ENCODE measurements around the gene BRAF.
"Not testable (repeated sequence)": the region's sequence is repeated elsewhere in the genome, so short reads cannot be mapped to it uniquely, and the experiment has no call there.

Gene BRAF

DNA sequence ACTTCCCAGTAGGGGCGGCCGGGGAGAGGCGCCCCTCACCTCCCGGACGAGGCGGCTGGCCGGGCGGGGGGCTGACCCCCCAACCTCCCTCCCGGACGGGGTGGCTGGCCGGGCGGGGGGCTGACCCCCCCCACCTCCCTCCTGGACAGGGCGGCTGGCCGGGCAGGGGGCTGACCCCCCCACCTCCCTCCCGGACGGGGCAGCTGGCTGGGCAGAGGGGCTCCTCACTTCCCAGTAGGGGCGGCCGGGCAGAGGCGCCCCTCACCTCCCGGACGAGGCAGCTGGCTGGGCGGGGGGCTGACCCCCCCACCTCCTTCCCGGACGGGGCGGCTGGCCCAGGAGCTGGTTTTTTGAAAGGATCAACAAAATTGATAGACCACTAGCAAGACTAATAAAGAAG is 161.6 kb downstream of the BRAF start:
- not testable (repeated sequence) for DNase-seq

DNA sequence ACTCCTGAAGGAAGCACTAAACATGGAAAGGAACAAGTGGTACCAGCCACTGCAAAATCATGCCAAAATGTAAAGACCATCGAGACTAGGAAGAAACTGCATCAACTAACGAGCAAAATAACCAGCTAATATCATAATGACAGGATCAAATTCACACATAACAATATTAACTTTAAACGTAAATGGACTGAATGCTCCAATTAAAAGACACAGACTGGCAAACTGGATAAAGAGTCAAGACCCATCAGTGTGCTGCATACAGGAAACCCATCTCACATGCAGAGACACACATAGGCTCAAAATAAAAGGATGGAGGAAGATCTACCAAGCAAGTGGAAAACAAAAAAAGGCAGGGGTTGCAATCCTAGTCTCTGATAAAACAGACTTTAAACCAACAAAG is 163.4 kb downstream of the BRAF start:
- DNase-seq = not testable (repeated sequence)

DNA sequence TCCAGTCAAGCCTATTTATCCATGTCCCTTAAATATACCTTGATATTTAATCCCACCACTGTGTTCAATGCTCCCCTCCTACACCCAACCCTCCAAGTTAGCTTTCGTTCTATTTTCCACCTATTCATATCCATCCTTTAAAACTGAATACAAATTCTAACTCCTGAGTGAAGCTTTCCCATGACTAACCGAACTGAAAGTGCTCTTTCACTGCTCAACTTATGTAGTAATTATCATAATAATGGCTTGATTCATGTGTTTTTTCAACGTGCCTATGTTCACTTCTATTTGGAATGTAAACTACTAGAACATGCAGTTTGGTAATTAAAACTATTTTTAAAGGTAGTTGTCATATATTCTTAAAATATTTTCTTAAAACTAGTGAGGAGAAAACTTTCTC is 170.2 kb downstream of the BRAF start:
- no peak for DNase-seq

DNA sequence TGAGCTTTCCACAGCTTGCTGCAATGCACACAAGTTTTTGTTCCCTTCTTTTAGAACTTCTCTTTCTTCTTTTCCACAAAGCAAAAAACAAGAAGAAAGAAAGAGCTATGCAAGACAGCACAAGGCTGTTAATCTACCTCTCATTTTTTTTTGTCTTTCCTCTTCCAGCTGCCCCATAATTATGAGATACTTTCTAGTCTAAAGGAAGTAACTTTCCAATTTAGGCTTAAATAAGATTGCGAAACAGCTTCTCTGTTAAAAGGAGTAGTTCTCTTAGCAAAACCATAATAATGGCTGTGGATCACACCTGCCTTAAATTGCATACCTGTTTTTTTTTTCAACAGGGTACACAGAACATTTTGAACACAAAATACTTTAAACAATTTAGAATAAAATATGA is 172.2 kb downstream of the BRAF start:
- DNase-seq = no peak

DNA sequence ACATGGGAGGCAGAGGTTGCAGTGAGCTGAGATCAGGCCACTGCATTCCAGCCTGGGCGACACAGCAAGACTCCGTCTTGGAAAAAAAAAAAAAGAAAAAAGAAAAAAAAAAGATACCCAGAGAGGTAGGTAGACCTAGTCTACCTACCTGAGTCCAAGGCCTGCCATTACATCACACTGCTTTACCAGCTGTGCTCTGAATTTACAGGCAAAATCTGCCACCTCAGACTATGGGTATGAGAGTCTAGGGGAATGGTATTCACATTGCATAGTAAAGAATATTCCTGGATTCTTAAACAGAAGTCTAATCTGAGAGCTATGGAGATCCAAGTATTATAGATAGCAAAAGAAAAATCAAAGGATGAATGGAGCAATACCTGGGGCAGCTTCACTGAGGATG is 178.0 kb downstream of the BRAF start:
- no peak for DNase-seq

DNA sequence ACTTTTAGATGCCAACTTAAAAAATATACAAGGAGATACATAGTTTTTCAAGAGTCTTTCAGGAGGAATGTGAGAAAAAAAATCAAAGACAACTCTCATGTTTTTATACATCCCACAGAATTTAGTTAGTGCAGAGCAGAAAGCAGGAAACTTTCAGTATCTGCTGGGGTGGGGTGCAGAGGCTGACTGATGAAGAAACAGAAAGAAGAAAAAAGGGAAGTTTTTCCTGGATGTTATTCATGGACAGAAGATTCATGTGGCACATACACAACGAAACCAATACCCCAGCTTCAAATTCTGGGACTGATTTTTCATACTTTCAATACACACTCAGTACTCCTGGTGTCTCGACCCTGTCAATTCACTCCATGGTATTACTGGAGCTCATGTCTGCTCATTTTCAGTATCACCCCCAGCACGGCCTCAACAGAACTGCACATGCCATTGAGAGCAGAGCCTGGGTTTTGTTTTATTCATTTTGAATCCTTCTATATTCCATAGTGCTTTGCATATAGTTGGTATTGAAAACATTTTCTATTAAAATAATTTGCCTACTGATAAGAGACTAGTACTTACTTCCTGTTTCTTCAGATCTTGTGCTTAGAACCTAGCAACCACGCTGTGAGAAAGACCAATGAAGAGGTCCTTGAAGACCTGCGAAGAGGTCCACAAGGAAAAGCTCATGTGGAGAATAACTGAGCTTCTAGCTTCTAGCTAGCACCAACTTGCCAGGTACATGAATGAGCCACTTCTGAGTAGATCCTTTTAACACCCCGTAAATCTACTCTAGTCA is 179.3 kb downstream of the BRAF start:
- no peak for DNase-seq

DNA sequence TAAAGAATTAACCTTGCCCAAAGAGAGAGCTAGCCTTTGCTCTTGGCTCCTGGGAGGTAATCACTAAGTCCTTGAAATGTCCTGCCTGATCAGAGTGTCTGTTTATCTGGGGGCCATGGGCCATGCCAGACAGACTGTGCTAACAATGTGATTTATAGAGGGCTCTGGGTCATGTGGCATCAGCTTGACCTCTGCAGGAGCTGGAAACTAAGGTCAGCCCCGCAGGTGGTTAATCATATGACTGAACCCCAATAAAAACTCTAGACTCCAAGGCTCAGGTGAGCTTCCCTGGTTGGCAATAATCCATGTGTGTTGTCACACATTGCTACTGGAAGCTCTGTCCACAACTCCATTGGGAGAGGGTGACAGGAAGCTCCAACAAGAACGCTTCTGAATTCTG is 180.7 kb downstream of the BRAF start:
- DNase-seq = no peak

DNA sequence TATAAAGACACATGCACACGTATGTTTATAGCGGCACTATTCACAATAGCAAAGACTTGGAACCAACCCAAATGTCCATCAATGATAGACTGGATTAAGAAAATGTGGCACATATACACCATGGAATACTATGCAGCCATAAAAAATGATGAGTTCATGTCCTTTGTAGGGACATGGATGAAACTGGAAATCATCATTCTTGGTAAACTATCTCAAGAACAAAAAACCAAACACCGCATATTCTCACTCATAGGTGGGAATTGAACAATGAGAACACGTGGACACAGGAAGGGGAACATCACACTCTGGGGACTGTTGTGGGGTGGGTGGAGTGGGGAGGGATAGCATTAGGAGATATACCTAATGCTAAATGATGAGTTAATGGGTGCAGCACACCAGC is 181.5 kb downstream of the BRAF start:
- not testable (repeated sequence) for DNase-seq

DNA sequence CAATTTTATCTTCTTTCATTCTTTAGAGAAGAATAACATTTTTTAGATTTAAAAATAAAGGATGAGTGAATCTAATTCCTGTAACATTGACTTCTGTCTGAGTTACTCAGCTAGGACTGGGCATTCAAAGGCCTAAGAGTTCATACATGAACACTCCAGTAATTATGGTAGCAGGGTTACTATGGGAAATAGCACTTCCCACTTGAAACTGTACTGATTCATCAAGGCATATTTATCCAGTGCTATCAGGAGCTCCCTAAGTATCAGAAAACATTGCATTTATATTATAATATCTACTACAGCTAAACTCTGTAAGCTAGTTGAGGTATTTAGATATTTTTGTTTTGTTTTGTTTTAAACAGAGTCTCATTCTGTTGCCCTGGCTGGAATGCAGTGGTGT is 186.4 kb downstream of the BRAF start:
- DNase-seq = no peak

DNA sequence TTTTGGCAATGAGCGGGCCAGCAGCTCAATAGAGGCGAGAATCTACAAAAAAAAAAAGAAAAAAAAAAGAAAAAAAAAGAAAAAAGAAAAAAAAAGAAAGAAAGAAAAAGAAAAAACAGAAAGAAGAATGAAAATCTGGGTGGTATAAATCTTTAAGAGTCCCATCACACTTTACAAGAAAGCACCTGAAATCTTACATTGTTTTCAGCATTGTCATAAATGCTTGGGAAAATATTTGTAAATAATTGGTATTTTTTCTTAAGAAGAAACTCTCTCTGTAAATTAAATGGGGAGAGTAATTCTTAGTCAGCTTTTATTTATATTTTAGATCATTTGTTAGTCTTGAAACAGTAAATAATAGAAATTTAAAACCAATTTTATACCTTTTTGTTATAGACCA is 190.0 kb downstream of the BRAF start:
- no peak for DNase-seq

DNA sequence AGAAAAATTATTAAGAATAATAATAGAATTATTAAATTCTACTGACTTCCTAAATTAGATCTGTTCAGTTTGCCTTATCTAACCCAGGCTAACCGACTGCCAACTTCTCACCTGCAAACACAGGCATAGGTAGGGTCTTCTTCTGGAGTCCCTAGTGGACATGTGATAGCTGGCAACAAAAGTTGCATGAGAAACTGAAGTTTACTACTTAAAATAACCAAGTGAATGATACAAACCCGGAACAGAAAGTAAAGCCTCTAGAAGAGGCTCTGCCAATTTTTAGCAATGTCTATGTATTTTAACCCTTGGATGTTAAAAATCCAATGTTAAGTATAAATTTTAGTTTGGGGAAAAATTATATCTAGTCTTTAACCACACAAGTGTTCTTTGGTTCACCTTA is 190.6 kb downstream of the BRAF start:
- DNase-seq = no peak

DNA sequence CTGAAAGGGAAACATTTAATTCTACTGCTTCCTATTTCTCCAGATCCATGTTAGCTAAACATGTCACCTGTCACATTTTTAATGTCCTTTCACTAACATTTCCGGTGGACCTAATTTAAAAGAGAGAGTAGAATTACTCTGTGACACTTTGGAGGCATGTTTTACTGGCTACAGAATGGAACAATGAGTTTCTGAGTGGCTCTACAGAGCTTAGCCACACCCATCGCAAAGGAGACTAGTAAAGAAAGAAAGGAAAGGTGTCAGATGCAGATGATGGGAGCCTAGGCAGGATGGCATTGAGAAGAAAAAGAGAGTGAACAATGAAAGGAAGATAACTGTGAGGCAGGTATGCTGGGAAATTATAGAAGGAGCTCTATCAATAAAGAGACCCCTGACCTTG is 192.3 kb downstream of the BRAF start:
- no peak for DNase-seq

DNA sequence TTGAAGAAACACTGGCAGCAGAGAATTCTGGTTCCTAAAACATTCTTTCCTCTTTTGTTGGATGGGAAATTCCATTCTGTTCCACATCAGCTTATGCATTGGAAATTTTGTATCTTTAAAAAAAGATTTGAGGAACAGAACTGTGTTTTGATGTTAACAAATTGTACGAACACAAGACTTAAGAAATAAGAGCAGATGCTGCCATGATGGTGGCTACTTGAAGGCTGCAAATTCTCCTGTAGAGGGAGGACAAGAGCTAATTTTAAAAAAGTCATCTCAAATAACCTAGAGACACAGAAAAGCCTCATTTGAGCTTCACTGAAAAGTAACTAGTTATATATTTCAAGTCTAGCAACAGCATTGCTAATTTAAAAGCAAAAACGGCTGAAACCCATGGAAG is 198.4 kb downstream of the BRAF start:
- DNase-seq = no peak

DNA sequence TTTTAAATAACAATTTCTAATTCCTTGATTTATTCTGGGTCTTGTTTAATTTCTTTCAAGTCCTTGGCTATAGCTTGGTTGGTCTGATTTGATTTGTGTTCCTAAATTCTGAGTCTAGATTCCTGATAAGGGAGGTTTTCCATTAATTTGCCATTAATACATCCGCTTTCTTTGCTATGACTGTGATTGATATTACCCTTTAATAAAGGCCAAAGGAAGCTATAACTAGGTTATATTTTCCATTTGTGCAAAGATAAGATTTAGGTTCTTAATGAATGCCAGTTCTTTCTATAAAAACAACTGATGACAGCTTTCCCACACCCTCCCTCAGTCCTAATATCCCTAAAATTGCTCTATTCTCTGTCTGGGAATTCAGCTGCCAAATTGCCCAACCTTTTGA is 200.0 kb downstream of the BRAF start:
- no peak for DNase-seq

DNA sequence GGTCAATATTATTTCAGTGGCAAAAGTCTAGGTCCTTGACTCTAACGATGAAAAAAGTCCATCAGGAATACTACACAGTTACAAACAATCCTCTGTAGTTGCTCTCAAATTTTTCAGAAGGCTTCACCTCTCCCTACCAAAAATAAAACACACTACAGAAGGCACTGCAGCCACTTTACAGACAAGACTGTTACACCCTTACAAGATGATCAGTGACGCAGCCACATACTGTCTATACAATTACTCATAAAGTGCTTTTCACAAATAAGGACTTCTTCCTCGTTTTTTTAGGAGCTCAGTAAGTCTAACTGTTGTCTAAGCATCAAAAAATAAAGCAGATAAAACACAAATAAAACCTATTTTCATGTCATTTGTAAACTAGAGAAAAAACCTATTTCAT is 201.2 kb downstream of the BRAF start:
- no peak for DNase-seq

DNA sequence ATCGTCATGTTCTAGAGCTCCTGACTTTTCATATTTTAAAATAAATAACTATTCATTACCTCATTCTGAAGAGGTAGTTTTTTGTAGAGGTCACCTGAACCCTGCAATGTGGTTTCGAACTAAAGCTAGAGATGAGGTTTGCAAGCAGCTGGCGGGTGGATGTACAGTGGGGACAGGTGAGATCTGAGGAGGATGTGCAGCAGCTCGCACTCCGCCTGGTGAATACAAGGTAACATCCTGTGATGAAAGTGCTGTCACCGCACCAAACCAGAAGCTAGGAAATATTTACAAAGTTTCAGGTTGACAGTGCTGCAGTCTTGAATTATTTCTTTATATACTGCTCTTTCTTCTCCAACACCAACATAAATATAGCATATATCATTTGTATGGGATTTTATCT is 201.7 kb downstream of the BRAF start:
- no peak for DNase-seq

DNA sequence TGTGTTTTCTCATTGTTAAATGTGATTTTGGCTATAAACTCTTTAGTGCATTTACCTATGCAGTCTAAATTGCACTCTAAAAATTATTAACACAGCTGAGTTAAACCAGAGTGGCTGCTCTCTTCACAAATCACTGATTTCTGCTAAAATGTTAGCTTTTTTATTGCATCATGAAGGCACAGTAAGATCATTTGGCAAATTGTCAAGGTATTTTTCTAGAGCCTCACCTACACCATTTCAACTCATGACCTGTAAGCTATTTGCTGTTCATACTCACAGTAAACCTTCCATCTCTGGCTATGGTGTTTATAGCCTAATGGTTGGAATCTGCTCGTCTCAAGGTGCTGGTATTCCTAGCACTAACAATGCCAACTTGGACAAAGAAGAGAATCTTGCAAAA is 202.5 kb downstream of the BRAF start:
- no peak for DNase-seq

DNA sequence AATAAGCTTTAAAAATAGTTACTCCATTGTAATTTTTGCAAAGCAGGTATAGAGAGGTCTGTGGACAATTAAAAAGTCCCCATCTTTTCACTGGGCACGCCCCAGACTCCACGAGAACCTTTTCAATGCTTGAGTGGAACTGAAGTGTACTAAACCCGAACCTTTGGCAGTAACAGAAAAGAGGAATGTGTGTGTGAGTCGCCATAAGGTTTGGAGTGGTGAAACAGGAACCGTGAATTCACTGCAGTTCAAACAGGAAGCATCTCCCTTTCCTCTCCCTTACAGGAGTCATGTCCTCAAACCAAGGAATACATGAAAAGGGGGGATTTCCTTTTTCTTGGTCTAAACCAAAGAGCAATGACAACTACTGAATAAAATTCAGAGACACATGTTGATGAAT is 205.0 kb downstream of the BRAF start:
- DNase-seq = no peak

DNA sequence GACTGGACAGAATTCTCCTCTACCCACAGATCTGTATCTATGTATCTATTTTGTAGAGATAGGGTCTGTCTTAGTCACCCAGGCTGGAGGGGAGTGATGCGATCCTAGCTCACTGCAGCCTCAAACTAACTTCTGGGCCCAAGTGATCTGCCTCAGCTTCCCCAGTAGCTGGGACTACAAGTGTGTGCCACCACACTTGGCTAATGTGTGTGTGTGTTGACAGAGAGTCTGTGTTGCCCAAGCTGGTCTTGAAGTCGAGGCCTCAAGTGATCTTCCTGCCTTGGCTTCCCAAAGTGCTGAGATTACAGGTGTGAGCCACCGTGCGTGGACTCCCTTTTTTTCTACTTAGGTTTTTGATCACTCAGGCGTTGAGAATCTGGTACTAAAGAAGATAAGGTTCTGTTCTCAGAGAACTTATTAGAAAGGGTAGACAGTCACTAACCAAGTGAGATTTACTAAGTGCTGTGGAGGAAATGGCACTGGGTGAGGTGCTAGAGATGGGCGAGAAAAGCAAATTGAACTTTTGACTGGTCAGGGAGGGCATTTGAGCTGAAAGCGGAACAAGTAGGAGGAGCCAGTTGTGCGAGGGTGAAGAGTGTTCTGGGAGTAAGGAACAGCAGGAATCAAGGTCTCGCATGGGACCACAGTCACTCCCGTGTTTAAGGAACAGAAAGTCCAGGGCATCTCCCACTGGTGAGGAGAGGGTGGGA is 210.2 kb downstream of the BRAF start:
- no peak for DNase-seq

DNA sequence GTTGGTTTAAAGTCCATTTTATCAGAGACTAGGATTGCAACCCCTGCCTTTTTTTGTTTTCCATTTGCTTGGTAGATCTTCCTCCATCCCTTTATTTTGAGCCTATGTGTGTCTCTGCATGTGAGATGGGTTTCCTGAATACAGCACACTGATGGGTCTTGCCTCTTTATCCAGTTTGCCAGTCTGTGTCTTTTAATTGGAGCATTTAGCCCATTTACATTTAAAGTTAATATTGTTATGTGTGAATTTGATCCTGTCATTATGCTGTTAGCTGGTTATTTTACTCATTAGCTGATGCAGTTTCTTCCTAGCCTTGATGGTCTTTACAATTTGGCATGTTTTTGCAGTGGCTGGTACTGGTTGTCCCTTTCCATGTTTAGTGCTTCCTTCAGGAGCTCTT is 212.3 kb downstream of the BRAF start:
- DNase-seq = not testable (repeated sequence)

DNA sequence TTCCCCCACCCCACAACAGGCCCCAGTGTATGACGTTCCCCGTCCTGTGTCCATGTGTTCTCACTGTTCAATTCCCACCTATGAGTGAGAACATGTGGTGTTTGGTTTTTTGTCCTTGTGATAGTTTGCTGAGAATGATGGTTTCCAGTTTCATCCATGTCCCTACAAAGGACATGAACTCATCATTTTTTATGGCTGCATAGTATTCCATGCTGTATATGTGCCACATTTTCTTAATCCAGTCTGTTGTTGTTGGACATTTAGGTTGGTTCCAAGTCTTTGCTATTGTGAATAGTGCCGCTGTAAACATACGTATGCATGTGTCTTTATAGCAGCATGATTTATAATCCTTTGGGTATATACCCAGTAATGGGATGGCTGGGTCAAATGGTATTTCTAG is 216.0 kb downstream of the BRAF start:
- not testable (repeated sequence) for DNase-seq

DNA sequence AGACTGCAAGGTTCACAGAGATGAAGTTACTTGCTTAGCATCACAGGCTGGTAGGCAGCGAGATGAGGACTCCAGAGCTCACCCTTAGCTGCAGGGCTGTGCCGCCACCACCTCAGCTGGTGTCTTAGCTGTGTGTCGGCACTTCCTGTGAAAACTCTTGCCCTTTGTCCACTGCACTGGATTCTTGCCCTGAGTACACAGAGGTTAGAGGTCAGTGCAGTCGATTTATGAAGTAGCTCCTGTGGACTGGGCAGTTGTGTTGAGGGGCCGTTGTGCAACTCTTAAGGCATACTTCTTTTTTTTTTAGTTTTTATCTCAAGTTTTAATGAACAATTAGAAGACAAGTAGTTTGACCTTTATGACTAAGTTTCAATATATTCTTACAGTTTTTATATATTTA is 217.6 kb downstream of the BRAF start:
- DNase-seq = no peak

DNA sequence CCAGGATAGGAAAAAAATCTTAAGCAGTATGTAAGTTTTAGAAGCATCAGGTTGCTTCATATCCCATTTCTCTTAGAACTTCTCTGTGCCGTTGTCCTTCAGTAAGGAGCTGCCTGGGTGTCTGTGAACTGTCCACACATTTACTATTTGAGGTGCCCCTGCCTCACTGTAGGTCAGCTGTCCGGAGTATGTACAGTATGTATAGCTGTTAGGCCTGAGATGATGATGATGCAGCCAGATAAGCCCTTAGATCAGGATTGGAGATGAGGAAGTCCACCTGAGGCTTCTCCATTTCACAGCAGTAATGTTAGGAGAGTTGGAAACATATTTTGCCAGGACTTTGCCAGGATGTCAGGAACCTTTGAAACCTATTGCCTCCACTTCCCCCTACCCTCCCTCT is 220.5 kb downstream of the BRAF start:
- DNase-seq = no peak

DNA sequence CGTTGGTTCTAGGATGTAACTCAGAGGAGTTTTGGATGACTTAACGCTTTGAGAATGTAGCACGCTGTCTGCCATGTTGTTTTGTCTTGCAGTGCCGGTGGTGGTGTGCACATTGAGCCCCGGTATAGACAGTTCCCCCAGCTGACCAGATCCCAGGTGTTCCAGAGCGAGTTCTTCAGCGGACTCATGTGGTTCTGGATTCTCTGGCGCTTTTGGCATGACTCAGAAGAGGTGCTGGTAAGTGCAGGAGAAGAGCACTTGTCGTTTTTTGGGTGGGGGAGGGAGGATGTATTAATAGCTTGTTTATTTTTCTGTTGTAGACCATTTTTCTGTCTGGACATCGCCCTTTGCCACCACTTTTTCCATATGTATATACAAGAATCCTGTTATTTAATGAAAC is 222.0 kb downstream of the BRAF start:
- DNase-seq = no peak

DNA sequence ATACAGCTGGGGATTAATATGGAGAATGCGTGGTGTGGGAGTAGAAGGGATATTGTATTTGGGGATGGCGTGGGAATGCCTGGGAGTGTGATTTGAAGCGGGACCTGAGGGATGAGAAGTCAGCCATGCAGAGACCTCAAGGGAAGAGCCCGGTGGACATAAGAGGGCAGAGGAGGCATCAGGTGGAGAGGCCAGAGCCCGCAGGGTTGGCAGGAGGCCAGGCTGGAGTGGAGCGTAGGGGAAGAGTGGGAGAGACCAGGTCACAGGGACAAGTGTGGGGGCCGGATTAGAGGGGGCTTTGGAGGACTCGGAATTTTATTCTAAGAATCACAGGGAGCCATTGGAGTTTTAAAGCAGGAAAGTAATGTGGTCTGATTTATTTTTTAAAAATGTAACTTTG is 226.3 kb downstream of the BRAF start:
- no peak for DNase-seq

Measured in stimulated activated CD4-positive, alpha-beta T cell treated with anti-CD3 and anti-CD28 coated beads, Interleukin-4, amount 100 ng/mL, for 24 hours (primary cell).